ENCODE data around the gene SULT1B1.

DNA sequence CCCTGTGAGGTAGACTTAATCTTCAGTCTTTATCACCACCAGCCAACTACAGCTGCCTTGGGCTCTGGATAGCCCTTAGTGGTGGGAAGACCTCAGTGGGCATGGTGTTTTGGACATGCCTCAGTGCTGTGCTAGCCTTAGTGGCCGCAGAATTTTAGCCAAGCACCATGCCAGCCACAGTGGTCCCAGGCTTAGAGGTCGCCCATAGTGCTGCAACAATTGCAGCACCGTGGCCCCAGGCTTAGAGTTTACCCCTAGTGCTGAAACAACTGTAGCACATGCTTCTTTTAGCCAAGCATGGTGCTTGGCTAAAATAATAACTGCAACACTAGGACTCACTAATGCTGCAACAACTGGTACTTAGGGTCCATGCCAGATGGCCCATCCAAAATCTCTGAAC is 38.9 kb upstream of the SULT1B1 start:
- TF ChIP-seq POLR2A (IDR thresholded peaks at IDR 0.05) (no peak), CTCF (IDR thresholded peaks at IDR 0.05) (no peak)

Data from heart left ventricle (tissue), 13 donors.